ENCODE results near the gene GPR161.

Gene GPR161

DNA sequence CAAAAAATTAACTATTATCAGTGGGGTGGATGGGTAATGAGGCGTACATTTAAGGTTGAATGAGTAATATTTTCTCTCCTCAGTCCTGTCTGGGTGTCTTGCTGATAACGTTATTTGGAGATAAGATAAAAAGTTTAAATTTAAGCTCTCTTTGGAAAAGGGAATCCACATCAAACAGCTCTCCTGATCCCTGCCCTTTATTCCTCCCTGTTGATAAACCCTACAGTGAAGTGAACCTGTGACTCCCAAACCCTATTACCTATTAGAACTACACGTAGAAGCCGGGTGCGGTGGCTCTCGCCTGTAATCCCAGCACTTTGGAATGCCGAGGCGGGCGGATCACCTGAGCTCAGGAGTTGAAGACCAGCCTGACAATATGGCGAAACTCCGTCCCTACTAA, 9.9 kb upstream of the GPR161 start:
- DNase-seq = no peak

DNA sequence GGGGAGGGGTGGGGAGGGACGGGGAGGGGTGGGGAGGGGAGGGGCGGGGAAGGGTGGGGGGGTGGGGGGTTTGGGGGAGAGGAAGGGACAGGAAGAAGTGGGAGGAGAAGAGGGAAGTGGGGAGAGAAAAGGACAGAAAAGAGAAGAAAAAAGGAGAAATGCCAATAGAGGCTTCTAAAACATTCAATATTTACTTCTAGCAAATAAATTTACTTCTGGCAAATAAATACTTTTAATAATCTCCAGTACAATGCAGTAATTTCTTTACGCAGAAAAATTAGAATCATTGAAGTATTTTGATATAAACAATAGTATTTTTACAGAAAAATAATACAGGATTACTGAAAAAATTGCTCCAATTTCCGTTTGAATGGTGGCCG, 9.4 kb upstream of the GPR161 start:
- DNase-seq = peak; percentile 41 to 65

DNA sequence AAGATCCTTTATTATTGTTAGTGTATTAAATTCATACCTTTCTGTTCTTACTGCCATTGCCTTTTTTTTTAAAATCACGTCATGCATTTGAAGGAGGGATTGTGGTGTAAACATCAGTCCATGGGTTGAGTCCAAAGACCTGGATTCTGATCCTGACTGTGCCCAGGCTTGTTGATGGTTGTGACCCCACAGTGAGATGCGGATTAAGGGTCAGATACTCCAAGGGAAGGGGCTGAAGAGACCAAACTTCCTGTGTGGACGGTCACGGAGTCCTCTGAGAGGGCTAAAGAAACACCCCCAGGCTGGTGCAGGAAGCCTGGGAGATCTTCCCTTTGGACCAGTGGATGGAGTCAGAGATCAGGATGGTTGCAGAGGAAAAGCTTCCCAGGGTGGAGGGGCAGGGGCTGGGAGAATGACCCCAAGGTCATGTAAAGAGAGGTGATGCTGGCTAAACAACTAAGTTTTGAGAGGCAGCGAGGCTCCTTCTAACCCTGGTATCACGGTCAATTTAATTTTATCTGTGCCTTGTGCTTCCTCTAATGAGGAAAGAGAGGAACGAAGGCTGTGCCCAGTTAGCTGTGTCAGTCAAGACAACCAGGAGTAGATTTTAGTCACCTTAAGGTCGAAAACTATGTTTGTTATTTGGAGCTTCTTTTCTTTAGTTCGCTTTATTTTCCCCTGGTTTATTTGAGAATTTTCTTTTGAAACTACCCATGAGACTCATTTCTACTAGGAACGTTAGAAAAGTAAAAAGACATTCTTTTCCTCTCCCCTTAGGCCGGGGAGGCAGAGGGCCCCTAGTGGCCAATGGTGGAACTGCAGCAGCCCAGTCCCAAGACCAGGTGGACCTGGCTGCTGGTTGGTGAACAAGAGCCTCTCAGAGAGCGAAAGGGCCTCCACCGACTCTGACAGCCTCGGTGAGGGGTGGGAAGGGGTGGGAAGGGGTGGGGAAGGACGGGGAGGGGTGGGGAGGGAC, 8.7 kb upstream of the GPR161 start:
- peak; percentile 82 to 88 for DNase-seq

DNA sequence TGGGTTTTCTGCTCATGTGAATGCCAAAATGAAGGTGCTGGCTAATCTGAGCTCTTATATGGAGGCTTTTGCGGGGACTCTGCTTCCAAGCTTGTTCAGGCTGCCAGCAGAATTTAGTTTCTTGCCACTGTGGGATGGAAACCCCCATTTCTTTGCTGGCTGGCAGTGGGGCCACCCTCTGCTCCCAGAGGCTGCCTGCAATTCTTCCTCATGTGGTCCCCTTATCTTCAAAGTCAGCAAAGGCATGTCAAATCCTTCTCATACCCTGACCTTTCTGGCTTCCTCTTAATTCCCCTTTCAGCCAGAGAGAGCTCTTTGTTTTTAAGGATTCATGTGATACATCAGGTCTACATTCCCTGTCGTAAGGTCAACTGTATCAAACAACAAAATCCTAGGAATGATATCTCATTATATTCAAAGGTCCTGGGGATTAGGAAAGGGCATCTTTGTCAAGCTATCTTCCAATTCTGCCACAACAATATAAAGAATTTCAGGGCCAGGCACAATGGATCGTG, 5.2 kb upstream of the GPR161 start:
- no peak for DNase-seq

DNA sequence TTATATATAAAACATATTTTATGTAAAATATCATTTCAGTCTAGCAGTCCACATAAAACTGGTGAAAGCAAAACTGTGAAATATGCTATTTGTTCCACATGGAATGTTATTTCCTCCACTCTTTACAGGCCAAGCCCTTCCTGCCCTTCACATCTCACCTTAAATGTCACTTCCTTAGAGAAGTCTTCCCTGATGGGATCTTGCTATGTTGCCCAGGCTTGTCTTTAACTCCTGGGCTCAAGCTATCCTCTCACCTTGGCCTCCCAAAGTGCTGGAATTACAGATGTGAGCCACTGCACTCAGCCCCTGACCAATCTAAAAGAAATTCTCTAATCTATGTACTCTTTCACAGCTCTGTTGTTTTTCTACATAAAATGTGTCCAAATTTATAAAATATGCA, 2.3 kb upstream of the GPR161 start:
- no peak for DNase-seq

DNA sequence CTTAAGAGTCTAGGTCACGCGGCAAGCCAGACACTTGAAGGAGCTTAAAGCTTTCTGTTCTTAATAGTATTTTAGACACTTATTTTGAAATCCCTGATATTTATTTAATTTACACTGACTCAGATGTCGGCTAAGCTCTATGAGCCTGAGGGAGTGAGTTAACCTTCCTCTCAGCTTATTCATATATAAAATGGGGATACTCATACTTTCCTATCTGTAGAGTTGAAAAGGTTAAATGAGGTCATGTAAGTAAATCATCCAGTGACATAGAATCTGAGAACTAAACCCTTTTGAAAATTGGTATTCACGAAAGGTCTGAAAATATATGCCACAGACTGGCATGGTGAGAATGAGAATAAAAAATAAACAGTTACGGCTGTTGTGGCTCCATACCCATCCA, 1.4 kb upstream of the GPR161 start:
- no peak for DNase-seq

DNA sequence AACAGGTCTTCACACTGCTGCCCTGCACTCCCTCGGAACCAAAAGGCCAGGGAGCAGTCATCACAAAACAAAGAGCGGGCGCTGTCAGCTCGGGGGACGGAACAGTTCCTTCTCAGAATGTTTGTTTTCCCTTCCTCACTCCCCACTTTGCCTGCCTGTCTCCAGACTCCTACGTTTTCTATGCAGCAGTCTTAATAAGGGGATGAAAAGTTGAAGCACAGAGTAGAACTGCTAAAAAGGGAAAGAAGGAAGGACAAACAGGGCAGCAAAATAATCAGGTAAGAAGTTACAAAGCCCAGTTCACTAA, 738 bp upstream of the GPR161 start:
- no peak for DNase-seq

DNA sequence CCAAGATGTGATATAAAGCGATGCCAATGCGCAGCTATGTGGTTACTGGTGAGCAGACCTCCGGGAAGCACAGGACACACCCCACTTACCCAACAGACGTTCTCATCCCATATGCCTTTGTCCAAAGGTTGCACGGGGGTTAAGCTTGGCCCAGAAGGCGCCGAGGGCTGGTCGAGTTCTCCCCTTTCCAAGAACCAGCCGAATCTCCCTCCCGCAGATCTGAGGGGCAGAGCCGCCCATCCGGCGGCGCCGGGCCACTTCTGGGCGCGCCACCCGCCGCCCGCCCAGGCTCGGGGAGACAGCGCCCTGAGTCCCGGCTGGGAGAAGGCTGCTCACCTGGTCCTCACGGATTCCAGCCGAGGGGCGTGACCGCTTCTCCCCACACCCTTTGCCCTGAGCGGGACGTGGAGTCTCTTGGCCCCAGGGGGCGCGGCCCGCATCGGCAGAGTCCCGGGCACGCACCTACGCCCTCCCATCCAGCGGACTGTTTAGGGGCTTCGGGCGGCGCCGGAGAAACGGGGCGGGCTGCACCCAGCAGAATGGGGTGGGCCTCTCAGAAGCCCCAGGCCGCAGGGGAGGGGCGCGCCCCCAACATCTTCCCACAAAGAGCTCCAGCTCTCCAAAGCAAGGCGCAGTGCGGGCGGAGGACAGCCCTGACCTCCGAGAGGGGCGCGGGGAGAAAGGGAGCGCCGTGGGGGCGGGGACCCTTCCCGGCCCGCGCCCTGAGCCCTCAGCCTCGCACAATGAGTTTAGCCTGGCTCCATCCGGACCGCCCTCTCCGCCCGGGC, 615 bp downstream of the GPR161 start:
- DNase-seq = no peak

DNA sequence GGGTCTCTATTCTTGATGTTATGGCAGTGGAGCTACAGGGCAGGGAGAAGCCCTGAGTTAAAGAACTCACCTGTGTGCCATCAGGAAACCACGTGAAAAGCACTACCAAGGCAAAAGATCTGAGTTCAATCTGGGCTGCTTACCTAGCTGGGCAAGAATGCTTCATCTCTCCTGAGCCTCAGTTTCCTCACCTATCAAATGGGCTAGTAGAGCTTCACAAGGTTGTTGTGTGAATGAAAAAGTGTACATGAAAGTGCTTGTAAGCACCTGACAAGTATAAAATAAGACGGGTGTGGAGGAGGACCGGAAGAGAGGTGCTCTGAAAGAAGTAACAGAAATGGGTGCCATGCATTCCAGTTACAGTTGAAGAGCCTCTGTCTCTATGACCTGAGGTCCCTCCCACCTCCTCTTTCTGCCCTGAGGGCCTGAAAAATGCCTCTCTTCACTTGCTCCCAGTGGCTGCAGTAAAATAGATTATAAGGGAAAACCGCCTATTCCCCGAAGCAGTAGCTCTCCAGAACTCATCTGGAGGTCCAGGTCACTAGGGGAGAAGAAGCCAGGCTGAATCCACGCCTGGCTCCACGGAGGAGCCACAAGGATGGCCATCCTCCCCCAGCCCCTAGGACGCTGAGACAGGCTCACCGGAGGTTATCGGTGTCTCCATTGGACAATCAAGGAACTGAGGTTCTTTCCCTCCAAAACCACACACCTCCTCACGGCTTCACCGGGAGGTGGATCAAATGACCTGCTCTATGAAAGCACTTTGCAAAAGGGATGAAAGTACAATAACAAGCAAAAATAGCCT, 1.4 kb downstream of the GPR161 start:
- no peak for DNase-seq

DNA sequence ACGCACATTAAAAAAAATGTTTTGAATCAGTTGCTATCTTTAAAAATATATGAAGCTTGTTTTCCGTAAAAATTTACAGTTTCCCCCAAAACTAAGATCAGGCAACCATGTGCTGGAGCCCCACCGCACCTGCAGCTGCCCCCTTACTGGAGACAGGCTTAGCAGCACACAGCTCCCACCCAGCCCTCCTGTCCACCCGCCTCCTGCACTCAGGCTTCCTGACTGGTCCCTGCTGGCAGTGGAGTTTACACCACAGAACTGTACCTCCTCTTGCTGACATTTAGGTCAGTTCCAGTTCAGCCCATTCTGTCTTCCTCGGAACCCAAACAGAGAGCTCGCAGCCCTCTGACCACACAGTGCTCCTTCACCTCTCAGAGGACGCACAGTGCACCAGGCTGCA, 2.1 kb downstream of the GPR161 start:
- no peak for DNase-seq

DNA sequence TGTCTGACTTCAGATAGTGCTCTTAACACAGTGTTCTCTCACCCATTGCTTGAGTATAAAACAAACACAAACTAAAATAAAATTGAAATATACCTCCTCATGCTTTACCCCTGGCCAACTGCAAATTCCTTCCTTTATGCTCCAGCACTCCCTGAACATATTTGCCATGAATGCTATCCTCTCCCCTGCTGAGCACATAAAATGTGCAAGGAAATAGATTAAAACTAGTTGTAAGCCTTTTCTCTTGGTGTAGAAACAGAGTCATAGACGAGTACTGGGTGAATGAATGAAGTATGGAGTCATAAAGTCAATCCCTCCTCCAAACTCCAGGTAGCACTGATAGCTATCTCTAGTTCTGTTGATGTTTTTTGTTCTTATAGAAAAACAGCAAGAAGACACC, 2.6 kb downstream of the GPR161 start:
- no peak for DNase-seq

DNA sequence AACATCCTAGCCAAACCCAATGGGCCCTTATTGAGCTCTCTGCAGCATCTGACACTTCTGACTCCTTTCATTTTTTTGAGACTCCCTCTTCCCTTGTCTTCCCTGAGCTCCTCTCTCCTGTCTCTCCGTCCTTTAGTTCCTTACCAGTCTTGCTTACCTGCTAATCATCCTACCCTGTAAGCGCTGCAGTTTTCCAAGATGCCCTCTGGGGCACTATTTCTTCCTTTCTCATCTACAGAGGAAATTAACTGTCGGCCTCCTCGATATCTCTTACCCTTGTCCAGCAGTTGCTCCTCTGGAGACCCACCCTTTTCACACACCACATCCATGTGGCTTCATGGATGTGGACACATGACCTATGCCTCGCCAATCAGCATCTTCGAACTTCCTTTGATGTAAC, 6.8 kb downstream of the GPR161 start:
- no peak for DNase-seq

DNA sequence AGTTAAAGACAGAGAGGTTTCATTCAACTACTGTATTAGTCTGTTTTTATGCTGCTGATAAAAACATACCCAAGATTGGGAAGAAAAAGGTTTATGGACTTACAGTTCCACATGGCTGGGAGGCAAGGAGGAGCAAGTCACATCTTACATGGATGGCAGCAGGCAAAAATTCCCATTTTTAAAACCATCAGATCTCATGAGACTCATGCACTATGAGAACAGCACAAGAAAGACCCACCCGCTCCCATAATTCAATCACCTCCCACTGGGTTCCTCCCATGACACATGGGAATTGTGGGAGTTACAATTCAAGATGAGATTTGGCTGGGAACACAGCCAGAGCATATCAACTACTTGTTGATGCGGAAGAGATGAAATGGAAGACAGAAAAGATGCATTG, 9.2 kb downstream of the GPR161 start:
- DNase-seq = no peak

DNA sequence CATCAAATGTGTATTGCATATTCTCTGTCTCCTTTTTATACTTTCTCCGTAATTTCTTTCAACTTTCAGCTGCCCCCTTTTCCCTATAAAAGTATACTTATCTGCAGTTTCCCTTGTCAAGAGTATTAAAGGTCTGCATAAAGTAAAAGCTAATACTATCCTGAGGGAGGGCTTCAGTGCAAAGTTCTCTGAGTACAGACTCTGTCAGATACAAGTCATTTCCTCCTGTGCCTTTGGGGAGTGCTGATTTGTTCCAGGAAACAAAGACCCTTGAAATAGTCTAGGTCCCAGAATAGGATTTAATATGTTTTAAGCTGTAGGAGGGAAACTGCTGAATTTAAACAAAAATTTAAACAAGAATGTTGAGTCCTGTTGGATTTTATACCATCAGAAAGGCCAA, 11.7 kb downstream of the GPR161 start:
- no peak for DNase-seq

DNA sequence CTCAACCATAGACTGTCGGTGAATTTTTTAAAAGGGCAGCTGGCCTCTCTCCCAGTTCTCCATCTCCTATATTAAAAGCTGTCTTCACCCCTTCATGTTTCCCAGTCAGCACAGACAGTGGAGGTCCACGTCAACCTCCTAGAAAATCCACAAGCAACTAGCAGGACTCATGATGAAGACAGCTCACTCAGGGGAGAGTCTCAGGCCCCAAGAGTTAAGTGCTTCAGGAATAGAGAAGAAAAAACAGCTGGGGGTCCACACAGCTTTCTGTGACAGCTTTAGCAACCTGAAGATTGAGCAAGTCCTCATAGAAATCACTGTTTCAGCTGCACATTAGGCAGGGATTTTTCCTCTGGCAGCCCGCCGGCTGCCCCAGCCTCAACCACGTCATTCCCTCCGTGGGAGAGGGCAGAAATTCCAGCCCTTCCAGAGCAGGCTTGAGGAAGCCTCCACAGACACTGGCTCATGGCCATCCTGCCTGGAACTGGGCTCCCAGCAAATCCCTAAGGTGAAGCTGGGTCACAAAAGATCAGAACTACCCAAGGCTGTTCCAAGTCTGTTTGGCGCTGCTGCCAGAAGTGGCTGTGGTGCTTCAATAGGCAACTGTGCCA, 15.2 kb downstream of the GPR161 start:
- DNase-seq = no peak

DNA sequence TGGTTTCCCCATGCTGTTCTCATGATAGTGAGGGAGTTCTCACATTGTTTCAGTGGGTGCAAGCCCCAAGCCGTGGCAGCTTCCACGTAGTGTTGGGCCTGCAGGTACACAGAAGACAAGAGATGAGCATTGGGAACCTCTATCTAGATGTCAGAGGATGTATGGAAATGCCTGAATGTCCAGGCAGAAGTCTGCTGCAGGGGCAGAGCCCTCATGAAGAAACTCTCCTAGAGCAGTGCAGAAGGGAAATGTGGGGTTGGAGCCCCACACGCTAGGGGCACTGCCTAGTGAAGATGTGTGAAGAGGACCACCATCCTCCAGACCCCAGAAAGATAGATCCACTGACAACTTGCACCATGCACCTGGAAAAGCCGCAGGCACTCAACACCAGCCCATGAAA, 17.0 kb downstream of the GPR161 start:
- no peak for DNase-seq

DNA sequence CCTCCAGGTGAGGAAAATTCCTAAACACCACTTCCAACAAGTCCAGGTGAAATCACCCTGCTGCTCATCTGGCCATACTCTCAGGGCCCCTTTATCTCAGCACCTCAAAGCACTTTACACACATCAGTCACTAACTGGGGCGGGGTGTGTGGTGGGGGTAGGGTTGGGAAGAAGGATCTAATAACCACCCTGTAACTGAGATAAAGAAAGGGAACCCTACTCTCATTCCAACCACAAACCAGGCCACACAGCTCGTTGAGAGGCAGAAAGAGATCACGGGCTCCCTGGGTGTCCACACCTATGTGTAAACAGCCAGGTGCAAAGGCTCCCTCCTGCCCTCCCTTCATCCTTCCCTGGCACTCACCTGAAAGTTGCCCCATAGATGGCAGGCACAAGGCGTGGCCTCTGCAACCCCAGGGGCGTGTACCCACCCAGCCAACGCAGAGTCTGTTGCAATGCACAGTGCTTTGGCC, 20.4 kb downstream of the GPR161 start:
- no peak for DNase-seq

DNA sequence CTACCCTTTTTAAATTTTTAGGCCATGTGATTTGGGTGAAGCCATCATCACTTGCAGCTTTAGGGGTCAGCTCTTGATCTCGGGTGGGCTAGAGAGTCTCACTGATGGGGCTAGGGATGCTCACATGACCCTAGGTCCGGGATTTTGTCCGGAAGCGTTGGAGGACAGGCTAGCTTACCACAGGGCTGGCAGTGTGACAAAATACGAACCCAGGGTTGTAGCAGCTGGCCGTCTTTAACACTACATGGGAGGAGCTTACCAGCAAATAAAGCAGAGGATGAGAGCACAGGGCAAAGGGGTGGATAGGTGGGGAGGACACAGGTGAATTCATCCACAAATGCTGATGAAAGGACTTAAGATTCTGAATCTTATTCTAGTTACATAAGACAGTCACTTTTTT, 21.9 kb downstream of the GPR161 start:
- no peak for DNase-seq

DNA sequence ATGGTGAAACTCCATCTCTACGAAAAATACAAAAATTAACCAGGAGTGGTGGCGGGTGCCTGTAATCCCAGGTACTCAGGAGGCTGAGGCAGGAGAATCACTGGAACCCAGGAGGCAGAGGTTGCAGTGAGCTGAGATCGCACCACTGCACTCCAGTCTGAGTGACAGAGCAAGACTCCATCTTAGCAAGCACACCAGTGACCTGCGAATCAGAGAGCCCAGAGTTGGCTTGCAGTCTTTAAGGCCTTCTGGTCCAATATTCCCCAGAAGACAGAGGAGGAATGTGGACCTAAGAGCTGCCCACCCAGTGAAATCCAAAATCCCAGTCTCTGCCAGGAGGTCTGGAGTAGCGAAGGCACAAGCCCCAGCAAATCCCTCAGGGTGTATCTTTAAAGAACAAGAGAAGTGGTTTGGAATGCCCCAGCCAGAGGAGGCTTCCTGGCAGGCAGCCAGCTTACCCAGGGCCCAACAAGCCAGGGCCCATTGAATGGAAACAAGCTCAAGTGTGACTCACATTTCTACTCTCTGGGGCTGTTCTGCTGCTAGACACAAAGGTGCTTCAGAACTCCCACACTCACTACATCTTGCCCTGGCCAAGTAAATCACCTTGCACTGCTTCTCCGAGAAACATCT, 23.9 kb downstream of the GPR161 start:
- no peak for DNase-seq

DNA sequence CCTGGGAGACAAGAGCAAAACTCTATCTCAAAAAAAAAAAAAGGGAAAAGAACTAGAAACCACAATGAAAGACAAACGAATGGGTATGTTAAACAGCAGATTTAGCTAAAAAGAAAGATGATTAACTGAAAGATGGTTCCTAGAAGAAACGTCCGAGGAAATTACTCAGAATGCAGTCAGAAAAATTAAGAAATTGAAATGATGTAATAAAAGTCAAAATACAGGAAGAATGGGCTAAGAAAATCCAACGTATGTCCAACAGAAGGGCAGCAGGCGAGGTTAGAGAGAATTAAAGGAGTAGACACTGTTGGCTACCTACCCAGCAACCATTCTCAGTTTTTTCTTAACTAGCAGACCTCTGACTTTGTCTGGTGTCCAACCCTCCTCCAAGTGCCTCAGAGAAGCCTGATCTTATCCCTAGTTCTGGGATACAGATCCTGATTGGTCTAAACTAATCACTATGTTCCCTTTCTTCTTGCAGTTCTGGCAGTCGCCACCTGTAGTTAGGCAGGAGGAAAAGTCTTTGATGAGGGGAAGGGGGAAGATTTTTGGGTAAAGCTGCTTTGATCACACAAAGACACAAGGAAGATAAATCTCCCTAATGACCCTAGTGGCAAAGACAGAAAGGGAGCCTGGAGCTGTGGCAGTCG, 25.7 kb downstream of the GPR161 start:
- no peak for DNase-seq

DNA sequence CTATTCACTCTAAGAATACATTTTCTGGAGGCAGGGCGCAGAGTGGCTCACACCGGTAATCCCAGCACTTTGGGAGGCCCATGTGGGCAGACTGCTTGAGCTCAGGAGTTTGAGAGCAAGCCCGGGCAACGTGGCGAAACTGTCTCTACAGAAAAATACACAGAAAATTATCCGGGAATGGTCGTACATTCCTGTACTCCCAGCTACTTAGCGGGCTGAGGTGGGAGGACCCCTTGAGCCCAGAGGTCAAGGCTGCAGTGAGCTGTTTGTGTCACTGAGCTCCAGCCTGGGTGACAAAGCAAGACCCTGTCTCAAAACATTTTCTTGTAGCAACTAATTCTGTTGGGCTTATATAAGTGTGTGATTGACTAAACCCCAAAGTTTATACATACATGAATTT, 30.5 kb downstream of the GPR161 start:
- DNase-seq = no peak

DNA sequence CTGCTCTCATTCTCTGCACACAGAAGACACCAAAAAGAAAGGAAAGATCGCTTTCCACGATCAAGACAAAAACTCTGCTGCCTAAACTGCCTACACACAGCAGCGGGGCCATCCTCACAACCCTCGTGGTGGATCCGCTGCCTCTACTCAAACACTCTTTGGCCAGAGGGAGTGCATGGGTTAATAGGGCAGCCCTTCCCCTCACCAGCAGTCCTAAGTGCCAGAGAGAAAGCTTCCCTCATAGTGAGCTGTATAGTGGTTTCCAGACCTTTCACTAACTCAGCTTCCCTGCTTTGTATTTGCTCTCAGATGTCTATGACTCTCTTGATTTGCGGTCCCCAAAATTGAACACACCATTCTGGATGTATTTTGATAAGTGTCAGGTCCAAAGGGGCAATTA, 30.9 kb downstream of the GPR161 start:
- DNase-seq = no peak

Data from AML-193 (cell line).